ENCODE measurements around the gene ACVR2A. TPM values are rescaled to one million over a fixed set of nuclear protein-coding genes. Genes with fewer than 3 reads are reported as not detected.

Gene ACVR2A
- total RNA-seq, 1 experiment from 2014 or later, result 13.4 TPM

GRCh38 chr2:147854557-147855134 is 9.8 kb downstream of the ACVR2A start:
- Mint-ChIP-seq H3K4me3 (no peak overlapping the region), H3K36me3 (ENCODE audit: insufficient read depth in 1 of 3, low read depth in 3 of 3) (no peaks in the 10 kb centered on the region), H3K9me3 (no peaks in the 10 kb centered on the region), H3K27ac (peak overlapping the region in 1 of 3 experiments; percentile 23; a peak in 1 of 7 replicates), H3K27me3 (ENCODE audit: low read depth) (no peaks in the 10 kb centered on the region), H3K4me1 (peaks cover 33 to 36% of the 10 kb centered on the region in 2 experiments)
- Histone ChIP-seq H2AK5ac (ENCODE audit: insufficient read length, low read length) (no peak overlapping the region), H3K14ac (ENCODE audit: insufficient read depth, low read length) (no peak overlapping the region), H2BK5ac (ENCODE audit: insufficient read length, low read length) (no peak overlapping the region), H2BK120ac (ENCODE audit: low read depth, low read length, poor library complexity, severe bottlenecking) (no peak overlapping the region), H3K79me2 (ENCODE audit: insufficient read depth, low read length) (peaks cover 18% of the 10 kb centered on the region; the same call in 1 of the 2 replicates), H3K56ac (ENCODE audit: insufficient read length, low read depth, low read length) (no peak overlapping the region), H3K79me1 (ENCODE audit: insufficient read depth, low read depth, low read length, poor library complexity, severe bottlenecking) (no peaks in the 10 kb centered on the region), H3K23me2 (ENCODE audit: insufficient read length, low read depth, low read length, poor library complexity, severe bottlenecking) (no peaks in the 10 kb centered on the region), H2BK20ac (ENCODE audit: low read depth, low read length, poor library complexity, severe bottlenecking) (no peak overlapping the region), H3K23ac (ENCODE audit: insufficient read length, low read depth, low read length) (no peak overlapping the region), H3K4me2 (ENCODE audit: insufficient read depth, insufficient read length, low read length) (no peak overlapping the region), H3K18ac (ENCODE audit: insufficient read length, low read depth, low read length) (no peak overlapping the region), H3K9me3 (ENCODE audit: control insufficient read depth, low read depth, low read length) (no peaks in the 10 kb centered on the region), H3K27me3 (ENCODE audit: insufficient read depth, low read length) (no peaks in the 10 kb centered on the region), H2BK12ac (ENCODE audit: insufficient read length, low read depth, low read length) (no peak overlapping the region), H3T11ph (ENCODE audit: low read length) (no peak overlapping the region), H2BK15ac (ENCODE audit: low read depth, low read length) (no peak overlapping the region), H3K9ac (ENCODE audit: extremely low read depth, insufficient read length, low read length) (no peak overlapping the region), H4K5ac (ENCODE audit: insufficient read length, low read depth, low read length) (no peak overlapping the region), H3K4me1 (ENCODE audit: insufficient read depth, low read length) (peaks cover 2% of the 10 kb centered on the region; the same call in 1 of the 2 replicates), H2AFZ (ENCODE audit: low read length) (no peak overlapping the region), H4K91ac (ENCODE audit: insufficient read length, low read depth, low read length) (no peak overlapping the region), H3K27ac (ENCODE audit: insufficient read length, low read depth, low read length) (no peak overlapping the region), H4K20me1 (ENCODE audit: control insufficient read depth, insufficient read depth, insufficient read length) (no peaks in the 10 kb centered on the region), H4K8ac (replicated peaks; ENCODE audit: insufficient read length, low read depth, low read length) (no peak overlapping the region), H3K4ac (ENCODE audit: low read depth, low read length) (no peak overlapping the region)
- no CpG with 5 or more reads among the region's 6 CpGs for WGBS (ENCODE audit: extremely low coverage, insufficient read length, low lambda C conversion rate)
- DNase-seq, result no peak
- TF ChIP-seq, protein P1, sequence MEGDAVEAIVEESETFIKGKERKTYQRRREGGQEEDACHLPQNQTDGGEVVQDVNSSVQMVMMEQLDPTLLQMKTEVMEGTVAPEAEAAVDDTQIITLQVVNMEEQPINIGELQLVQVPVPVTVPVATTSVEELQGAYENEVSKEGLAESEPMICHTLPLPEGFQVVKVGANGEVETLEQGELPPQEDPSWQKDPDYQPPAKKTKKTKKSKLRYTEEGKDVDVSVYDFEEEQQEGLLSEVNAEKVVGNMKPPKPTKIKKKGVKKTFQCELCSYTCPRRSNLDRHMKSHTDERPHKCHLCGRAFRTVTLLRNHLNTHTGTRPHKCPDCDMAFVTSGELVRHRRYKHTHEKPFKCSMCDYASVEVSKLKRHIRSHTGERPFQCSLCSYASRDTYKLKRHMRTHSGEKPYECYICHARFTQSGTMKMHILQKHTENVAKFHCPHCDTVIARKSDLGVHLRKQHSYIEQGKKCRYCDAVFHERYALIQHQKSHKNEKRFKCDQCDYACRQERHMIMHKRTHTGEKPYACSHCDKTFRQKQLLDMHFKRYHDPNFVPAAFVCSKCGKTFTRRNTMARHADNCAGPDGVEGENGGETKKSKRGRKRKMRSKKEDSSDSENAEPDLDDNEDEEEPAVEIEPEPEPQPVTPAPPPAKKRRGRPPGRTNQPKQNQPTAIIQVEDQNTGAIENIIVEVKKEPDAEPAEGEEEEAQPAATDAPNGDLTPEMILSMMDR (conservative IDR thresholded peaks at IDR 0.05), result no peak

Measured in H9 (cell line).